Measurements from ENCODE around the gene GTPBP6.

GTPBP6 gene

GRCh38 chrX:320126-320783 lies 1.7 kb upstream of the GTPBP6 start:
- peak; percentile 44 for DNase-seq (ENCODE audit: low read depth)
- no peak for TF ChIP-seq MAX (IDR thresholded peaks at IDR 0.05; ENCODE audit: low read depth, low read length)
- TF ChIP-seq MYC (IDR thresholded peaks at IDR 0.05; ENCODE audit: low read depth, low read length) = no peak
- TF ChIP-seq POLR2A (IDR thresholded peaks at IDR 0.05; ENCODE audit: extremely low read depth, insufficient read length) = no peak
- no peak for TF ChIP-seq CTCF (IDR thresholded peaks at IDR 0.05; ENCODE audit: low read depth, low read length)

GRCh38 chrX:319579-320125 lies 1.1 kb upstream of the GTPBP6 start:
- no peak for TF ChIP-seq CTCF (IDR thresholded peaks at IDR 0.05; ENCODE audit: low read depth, low read length)
- no peak for TF ChIP-seq MAX (IDR thresholded peaks at IDR 0.05; ENCODE audit: low read depth, low read length)
- TF ChIP-seq MYC (IDR thresholded peaks at IDR 0.05; ENCODE audit: low read depth, low read length) = no peak
- TF ChIP-seq POLR2A (IDR thresholded peaks at IDR 0.05; ENCODE audit: extremely low read depth, insufficient read length) = no peak
- DNase-seq (ENCODE audit: low read depth) = no peak
- peak overlapping the region; percentile 63 for H3K4me3 ChIP-seq (ENCODE audit: low read depth, low read length)

More at GRCh38 chrX:320126-320783, 1.7 kb upstream of the GTPBP6 start:
- H3K4me3 ChIP-seq (ENCODE audit: low read depth, low read length) = peak overlapping the region; percentile 63

GRCh38 chrX:318068-318738 lies 393 bp downstream of the GTPBP6 start:
- DNase-seq (ENCODE audit: low read depth) = peak; percentile 95

GRCh38 chrX:317424-318067 lies 1.1 kb downstream of the GTPBP6 start:
- H3K4me3 ChIP-seq (ENCODE audit: low read depth, low read length) = no peak overlapping the region
- no peak for TF ChIP-seq MAX (IDR thresholded peaks at IDR 0.05; ENCODE audit: low read depth, low read length)
- TF ChIP-seq POLR2A (IDR thresholded peaks at IDR 0.05; ENCODE audit: extremely low read depth, insufficient read length) = no peak
- TF ChIP-seq MYC (IDR thresholded peaks at IDR 0.05; ENCODE audit: low read depth, low read length) = no peak
- TF ChIP-seq CTCF (IDR thresholded peaks at IDR 0.05; ENCODE audit: low read depth, low read length) = no peak
- DNase-seq (ENCODE audit: low read depth) = peak; percentile 15

More at GRCh38 chrX:318068-318738, 393 bp downstream of the GTPBP6 start:
- no peak for TF ChIP-seq CTCF (IDR thresholded peaks at IDR 0.05; ENCODE audit: low read depth, low read length)
- TF ChIP-seq MYC (IDR thresholded peaks at IDR 0.05; ENCODE audit: low read depth, low read length) = no peak
- TF ChIP-seq POLR2A (IDR thresholded peaks at IDR 0.05; ENCODE audit: extremely low read depth, insufficient read length) = peak; percentile 45
- peak overlapping the region; percentile 57 for H3K4me3 ChIP-seq (ENCODE audit: low read depth, low read length)

- TF ChIP-seq CTCF (IDR thresholded peaks at IDR 0.05; ENCODE audit: low read depth, low read length) = no peak
- no peak for TF ChIP-seq POLR2A (IDR thresholded peaks at IDR 0.05; ENCODE audit: extremely low read depth, insufficient read length)
- no peak for TF ChIP-seq MAX (IDR thresholded peaks at IDR 0.05; ENCODE audit: low read depth, low read length)
- no peak for DNase-seq (ENCODE audit: low read depth)
- H3K4me3 ChIP-seq (ENCODE audit: low read depth, low read length) = no peak overlapping the region
These were observed 2.0 kb downstream of the GTPBP6 start for GRCh38 chrX:316351-317325.

Measured in NB4 (cell line).